Stimulated activated CD8-positive, alpha-beta memory T cell treated with anti-CD3 and anti-CD28 coated beads, Interleukin-4, amount 100 ng/mL, for 1 hour (primary cell): ENCODE measurements around the gene CFAP20DC.
A peak's percentile ranks its signal among the peaks of the same experiment; 100 is the strongest.
"Not testable (repeated sequence)": the region's sequence is repeated elsewhere in the genome, so short reads cannot be mapped to it uniquely, and the experiment has no call there.

Source experiments
- DNase-seq, 2 donors: peaks; one replicate each; pipeline ENCODE4 v3.0.0-alpha.2; 2020; ENCODE audit warnings: low read depth in 2 of 2, low spot score in 1 of 2

Gene CFAP20DC

DNA sequence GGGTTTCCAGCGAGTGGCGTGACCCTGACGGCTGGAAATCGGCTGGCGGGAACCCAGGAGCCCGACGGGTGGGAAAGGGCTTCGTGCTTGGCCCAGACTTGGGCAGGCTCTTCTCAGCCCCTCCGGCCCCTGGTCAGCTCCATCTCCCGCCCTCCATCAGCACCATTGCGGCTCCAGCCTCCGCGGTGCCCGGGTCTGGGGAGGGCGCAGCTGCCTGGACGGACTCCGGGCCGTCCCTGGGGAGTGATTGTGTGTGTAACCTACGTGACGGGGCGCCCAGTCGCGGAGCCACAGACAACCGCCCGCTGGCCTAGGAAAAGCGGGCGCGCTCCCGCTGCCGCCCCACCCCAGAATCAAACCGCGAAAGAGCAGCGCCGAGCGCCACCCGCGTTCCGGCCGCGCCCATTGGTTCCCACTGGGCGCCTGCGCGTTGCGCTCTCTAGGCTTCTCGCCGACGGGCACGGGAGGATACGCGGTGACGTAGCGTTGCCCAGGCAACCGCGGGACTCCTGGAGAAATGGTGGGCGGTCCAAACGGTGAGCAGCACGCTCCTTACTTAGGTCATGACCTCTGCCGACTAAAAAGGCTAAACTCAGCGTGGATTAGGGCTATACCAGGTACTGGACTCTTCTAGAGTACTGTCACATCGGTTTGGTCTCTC lies at the start of gene CFAP20DC:
Gene CFAP20DC (minus strand): TSS at position 355 of the 661 bp plus-strand sequence. CDS start 394 bp downstream, outside the sequence.
- peak; percentile 44 to 74 for DNase-seq

DNA sequence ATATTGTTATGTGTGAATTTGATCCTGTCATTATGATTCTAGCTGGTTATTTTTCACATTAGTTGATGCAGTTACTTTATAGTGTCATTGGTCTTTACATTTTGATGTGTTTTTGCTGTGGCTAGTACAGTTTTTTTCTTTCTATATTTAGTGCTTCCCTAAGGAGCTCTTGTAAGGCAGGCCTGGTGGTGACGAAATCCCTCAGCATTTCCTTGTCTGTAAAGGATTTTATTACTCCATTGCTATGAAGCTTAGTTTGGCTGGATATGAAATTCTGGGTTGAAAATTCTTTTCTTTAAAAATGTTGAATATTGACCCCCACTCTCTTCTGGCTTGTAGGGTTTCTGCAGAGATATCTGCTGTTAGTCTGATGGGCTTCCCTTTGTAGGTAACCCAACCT lies 48.7 kb upstream of the CFAP20DC start:
- not testable (repeated sequence) for DNase-seq

DNA sequence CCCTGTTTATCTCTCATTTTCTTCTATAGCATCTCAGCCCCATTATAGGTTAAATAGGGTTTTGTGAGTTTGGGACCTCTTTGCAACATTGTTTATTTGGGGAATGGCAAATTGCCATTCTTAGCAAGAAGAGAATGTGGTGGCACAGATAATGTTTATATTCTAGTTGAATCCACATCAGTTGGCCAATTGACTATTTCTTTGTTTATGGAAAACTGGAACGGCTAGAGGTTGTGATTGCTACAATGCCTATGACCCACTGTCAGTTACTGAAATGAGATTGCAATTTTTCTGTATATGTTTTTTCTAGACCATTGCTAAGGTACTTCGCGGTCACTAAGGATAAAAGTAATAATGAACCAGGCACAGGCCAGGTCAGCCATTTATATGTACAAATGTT lies 44.6 kb upstream of the CFAP20DC start:
- no peak for DNase-seq

DNA sequence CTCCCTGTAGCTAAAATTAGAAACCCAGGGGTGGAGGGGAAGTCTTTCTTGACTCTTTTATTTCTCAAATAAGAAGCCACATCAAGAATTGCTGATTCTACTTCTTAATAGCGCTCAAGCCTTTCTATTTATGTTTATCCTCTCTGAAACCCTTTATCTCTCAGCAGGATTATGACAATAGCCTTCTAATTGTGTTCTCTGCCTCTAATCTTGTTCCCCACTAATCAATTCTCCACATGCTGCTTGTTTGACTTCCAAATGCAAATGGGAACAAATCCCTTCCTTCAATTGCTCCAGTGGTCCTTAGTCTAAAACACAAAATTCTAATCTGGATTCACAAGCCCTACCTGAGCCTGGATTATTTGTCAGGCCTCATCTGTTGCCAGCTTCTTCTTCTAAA lies 43.7 kb upstream of the CFAP20DC start:
- no peak for DNase-seq

DNA sequence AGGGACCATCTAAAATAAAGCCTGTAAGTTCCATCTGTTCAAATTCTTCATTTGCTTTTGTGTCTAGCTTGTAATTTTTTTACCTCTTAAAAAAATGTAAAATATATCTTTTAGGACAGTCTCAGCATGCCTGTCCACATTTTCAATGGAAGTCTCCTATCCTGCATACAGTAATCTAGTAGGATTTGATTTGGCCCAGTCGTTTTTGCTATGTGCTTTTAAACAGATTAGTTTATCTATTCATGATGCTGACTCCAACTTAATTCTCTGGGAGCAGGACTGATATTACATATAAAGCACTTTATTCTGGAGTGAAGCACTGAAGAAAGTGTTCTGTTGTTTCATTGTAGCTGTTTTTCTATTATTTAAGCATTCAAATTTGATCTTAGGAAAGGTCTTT lies 38.9 kb upstream of the CFAP20DC start:
- DNase-seq = no peak

DNA sequence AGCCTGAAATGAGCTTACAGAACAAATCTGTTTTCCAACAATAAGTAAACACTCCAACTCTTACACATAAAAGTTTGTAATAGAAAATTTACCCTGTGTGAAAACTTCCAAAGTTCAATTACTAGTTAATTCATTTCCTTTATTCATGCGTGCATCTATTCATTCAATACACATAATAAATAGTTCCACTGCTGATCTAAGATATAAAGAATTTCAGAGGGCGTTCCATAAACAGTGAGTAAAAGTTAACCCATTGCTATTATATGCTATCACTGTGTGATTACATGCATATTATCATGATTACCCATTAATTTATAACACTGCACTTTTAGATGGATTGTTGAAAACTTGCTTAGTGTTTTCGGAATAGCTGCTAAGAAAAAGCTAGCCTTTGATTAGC lies 36.2 kb upstream of the CFAP20DC start:
- DNase-seq = no peak

DNA sequence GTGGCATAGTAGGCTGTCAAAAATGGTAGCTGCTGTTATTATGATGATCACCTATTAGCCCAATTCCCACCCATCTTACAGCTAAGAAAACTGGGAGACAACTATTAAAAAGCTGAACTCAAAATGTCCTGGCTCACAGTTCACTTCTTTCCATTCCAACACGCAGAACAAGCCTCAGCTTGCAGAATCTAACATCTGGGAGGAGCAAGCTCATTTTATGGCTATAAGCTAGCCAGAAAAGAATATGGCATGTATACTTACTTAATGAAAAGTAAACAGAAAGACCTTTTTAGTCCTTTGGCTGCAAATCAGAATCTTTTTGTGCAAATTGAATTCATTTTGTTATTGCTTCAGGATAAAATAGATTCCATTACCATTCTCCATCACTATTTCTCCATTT lies 34.8 kb upstream of the CFAP20DC start:
- no peak for DNase-seq

DNA sequence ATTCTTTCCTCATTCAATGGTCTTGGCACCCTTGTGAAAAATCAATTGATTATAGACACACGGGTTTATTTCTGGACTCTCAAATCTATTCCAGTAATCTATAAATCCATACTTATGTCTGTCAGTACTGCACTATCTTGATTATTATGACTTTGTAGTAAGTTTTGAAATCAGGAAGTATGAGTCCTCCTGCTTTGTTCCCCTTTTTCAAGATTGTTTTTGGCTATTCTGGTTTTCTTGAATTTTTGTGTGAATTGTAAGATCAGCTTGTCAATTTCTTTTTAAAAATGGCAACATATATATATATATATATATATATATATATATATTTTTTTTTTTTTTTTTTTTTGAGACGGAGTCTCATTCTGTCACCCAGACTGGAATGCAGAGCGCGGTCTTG lies 32.3 kb upstream of the CFAP20DC start:
- DNase-seq = no peak

DNA sequence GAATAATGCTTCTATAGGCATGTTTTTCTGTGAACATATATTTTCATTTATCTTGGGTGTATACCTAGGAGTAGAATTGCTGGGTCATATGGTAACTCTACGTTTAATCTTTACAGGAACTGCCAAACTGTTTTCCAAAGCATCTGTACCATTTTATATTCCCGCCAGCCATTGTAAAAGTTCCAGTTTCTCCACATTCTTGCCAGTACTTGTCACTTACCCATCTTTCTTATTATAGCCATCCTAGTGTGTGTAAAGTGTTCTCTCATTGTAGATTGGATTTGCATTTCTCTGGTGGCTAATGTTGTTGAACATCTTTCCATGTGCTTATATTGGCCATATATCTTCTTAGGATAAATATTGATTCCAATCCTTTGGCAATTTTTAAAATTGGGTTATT lies 31.2 kb upstream of the CFAP20DC start:
- DNase-seq = no peak

DNA sequence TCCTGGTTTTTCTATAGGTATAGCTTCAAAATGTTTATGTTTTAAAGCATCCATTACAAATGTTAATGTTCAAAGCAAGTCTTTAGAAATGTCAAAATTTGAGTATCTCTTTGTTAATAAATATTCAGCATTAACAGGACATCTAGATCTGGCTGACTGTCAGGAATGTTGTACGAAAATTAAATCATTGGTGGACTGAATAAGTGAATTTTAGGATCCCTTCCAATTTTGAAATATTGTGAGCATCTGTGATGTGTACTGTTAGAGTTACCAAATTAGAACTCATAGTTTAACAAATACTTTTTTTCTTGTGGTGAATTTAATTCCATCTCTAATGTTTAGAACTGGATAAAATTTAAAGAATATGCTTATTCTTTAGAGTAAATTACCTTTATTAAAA lies 30.1 kb upstream of the CFAP20DC start:
- DNase-seq = no peak

DNA sequence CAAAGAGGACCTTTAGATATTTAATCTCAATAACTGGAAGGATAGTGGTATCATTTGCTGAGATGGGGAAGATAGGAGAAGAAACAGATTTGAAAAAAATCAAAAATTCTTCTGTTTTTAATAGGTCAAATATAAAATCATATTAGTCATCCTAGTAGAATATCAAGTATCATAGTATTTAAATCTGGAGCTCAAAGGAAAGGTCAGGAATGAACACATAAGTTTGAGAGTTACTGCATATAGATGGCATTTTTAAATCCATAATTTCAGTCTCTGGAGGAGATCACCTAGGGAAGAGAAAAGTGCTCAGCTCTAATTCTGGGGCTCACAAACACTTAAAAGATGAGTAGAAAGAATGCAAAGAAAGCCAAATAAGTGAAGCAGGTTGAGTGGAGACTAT lies 24.9 kb upstream of the CFAP20DC start:
- DNase-seq = no peak

DNA sequence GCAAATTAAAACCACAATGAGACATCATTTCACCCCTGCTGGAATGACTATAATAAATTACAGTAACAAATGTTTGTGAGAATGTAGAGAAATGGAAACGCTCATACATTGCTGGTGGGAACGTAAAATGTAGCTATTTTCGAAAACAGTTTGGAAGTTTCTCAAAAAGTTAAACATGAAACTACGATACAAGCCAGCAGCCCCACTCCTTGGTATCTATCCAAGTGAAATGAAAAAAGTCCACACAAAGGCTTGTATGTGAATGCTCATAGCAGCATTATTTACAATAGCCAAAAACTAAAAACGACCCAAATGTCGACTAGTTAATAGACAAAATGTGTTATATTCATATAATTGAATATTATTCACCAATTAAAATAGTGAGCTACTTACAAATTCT lies 22.9 kb upstream of the CFAP20DC start:
- no peak for DNase-seq

DNA sequence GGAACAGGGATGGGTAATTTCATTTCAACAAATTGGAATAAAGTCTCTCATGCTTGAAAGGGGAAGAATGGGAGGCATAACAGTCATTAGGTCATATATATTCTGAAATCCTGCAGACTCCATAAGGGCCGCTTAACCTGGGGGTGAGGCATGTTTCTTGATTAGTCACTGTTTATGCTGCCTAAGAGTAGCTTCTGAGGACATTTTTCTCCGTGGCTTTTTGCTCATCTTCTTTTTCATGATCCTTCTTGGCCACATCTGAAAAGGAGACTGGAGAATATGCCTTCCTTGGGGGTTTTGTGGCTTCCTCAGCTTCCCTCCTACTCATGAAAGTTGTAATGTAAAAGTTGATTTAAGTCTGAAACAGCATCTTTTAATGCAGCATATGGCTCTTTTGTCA lies 20.0 kb upstream of the CFAP20DC start:
- DNase-seq = no peak

DNA sequence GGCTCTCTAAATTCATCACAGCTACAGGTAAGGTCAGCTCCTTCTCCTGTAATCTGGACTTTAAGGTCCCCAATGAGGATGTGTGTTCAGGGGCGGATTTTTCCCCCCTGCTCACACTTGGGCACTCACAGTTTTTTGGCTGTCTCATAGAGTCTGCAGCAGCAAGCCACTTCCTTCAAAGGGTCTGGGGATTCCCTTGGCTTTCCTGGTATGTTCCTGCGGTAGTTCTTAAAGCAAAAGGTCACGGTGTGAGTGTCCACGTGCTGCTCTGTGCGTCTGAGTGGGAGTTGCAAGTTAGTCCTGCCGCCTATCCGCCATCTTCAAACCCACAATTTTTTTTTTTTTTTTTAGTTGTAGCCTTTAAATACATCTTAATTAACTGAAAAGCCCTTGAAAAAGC lies 15.4 kb upstream of the CFAP20DC start:
- no peak for DNase-seq

DNA sequence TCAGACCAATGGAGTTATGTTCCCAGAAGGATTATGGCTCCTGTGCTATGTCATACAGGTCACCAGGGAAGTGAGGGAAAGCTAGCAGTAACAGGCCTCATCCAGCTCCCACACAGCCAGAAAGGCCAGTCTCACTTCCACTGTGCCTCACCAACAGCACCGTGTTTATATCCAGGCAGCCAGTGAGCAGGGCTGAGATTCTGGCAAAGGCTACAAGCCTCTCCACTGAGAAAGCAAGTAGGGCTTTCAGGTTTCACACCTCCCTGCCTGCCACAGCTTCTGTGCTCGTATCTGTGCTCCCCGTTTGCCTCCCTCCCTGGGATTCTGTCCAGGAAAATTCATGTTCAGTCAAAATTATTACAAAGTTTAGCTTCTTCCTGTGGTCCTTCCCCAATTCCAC lies 14.9 kb upstream of the CFAP20DC start:
- no peak for DNase-seq

DNA sequence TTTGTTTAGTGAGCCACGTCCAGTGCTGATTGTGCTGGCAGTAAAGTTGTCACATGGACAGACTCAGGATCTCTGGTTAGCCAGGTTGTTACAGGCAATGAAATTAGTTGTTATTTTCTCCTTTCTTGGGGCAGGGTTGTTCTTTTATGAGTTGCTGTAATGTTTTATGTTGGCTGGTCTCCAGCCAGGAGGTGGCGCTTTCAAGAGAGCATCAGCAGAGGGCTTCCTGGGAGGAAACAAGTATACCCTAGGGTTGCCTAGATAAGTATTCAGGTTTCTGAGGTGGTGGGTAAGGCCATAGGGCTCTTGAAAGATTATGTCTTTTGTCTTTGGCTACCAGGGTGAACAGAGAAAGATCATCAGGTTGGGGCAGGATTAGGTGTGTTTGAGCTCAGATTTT lies 14.5 kb upstream of the CFAP20DC start:
- no peak for DNase-seq

DNA sequence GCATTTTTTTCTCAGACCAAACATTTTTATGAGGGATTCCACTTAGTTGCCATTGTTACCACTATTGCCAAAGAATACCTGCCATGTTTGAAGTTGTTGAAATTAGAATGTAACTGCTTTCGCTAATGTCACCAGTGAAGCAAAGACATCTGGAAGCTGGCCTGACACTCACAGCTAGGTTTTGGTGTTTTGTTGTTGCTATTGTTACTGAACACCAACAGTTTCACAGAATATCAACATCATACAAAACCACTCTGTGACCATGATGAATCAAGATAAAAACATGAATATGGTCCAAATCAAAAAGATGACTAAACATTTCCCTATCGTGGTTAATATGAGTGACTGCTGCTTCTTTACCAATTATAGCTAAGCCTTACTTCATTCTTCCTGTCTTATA lies 6.9 kb upstream of the CFAP20DC start:
- DNase-seq = no peak

DNA sequence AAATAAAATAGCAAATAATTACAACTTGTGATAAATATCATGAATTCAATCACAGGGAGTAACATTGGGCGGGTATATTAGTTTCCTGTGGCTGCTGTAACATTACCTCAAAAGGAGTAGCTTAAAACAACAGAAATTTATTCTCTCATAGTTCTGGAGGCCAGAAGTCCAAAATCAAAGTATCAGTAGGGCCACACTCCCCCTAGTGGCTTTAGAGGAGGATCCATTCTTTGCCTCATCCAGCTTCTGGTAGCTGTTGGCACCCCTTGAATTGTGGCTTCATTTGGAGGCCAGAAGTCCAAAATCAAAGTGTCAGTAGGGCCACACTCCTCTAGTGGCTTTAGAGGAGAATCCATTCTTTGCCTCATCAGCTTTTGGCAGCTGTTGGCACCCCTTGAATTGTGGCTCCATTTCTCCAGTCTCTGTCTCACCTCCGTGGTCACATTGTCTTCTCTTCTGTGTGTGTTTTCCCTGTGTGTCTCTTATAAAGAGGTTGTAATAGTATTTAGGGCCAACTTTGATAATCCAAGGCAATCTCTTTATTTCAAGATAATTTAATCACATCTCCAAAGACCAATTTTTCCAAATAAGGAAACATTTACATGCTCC lies 3.1 kb upstream of the CFAP20DC start:
- DNase-seq = no peak

DNA sequence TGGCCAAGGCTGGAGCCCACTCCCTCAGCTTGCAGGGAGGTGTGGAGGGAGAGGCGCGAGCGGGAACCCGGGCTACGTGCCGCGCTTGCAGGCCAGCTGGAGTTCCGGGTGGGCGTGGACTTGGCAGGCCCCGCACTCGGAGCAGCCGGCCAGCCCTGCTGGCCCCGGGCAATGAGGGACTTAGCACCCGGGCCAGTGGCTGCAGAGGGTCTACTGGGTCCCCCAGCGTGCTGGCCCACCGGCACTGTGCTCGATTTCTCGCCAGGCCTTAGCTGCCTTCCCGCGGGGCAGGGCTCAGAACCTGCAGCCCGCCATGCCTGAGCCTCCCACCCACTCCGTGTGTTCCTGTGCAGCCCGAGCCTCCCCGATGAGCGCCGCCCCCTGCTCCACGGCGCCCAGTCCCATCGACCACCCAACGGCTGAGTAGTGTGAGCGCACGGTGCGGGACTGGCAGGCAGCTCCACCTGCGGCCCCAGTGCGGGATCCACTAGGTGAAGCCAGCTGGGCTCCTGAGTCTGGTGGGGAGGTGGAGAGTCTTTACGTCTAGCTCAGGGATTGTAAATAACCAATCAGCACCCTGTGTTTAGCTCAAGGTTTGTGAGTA lies 1.1 kb upstream of the CFAP20DC start:
- not testable (repeated sequence) for DNase-seq

DNA sequence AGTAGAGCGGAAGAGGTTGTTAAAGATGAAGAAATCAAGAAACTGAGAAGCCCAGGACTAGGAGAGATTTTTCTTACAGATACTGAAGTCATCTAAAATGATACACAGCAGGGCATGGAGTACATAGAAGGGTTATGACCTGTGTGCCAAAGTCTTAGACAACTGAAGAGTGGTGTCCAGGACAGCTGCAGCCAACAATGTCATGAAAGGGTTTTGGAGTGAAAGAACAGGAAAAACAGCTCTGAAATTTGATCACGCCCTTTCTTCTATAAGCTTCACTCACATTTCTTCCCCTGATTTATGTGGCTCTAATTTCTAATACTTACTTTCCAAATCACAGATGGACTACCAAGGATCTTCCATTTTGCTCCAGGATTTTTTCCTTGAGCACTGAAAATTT lies 3.0 kb downstream of the CFAP20DC start:
- DNase-seq = no peak

DNA sequence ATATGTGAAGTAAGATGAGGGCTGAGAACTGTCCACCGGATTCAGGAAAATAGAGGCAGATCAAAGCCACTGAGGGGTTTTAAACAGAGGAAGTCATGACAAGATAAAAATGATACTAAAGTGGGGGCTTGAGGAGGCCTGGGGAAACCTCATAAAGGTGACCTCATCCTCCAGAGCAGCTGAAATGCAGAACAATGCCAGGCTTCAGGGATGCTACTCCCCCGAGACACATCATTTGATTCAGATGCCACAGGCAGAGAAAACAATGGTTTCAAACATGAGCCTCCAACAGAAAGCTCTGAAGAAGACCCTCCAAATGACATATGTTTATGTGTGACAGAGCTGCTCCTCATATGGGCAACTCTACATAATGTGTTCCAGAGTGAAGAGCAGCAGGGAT lies 6.4 kb downstream of the CFAP20DC start:
- DNase-seq = no peak

DNA sequence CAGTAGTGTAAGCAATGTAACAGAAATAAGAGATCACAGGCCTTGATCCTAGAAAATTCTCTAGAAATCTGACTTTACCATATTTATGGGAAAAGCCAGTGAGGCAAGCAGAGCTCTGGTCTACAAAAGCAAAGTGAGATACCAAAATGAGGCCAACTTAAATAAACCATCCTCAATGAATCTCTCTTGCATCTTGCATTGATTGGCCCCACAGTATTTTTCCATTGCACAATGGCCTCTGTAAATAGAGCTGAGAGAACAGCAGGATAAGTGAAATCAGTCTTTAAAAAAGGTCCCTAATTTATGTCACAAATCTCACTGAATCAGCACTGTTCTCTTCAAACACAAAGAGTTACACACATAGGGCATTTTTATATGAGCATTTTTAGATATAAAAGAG lies 8.9 kb downstream of the CFAP20DC start:
- DNase-seq = no peak

DNA sequence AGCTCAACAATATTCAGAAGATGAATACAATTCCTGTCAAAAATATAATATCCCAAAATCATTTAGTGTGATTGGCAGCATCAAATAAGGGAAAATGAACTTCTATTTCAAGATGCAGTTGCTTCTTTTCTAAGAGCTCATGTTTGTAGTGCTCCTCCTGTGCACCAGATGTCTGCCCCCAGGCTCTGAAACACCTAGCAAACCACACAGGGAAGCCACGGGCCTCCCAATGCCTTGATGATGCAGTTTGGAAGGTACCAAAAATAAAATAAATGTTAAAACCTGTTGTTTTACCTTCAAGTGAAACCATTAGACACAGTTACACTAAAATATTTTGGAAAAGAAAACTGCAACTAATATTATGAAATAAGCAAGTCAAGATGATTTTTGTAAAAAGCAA lies 22.2 kb downstream of the CFAP20DC start:
- DNase-seq = no peak
